Osteoblast (primary cell): ENCODE measurements around the gene MLANA. TPM values are rescaled to one million over a fixed set of nuclear protein-coding genes. Genes with fewer than 3 reads are reported as not detected.

ENCODE experiments used
- DNase-seq: peaks from one replicate; pipeline ENCODE4 v3.0.0; 2011; ENCODE audit warnings: low spot score, mixed read lengths; ENCODE audit not compliant: insufficient read length; ENCODE audit errors: missing footprints
- H2AFZ ChIP-seq: 2 replicates; pipeline ENCODE4 v1.6.0; 2011; ENCODE audit warnings: mild to moderate bottlenecking, low read length
- H3K27ac ChIP-seq: 2 replicates; pipeline ENCODE4 v1.5.1; 2011; ENCODE audit warnings: mild to moderate bottlenecking, low read depth, low read length, moderate library complexity
- H3K27me3 ChIP-seq: 2 replicates; pipeline ENCODE4 v1.6.0; 2012; ENCODE audit warnings: mild to moderate bottlenecking, control low read depth, inconsistent platforms, low read length, moderate library complexity; ENCODE audit not compliant: insufficient read depth
- H3K36me3 ChIP-seq: 2 replicates; pipeline ENCODE4 v1.5.1; 2011; ENCODE audit warnings: mild to moderate bottlenecking, low read length, control low read depth, moderate library complexity; ENCODE audit not compliant: insufficient read depth
- H3K4me1 ChIP-seq: 2 replicates; pipeline ENCODE4 v1.5.1; 2011; ENCODE audit warnings: mild to moderate bottlenecking, low read length, control low read depth, moderate library complexity; ENCODE audit not compliant: insufficient read depth
- H3K4me2 ChIP-seq: 2 replicates; pipeline ENCODE4 v1.6.0; 2011; ENCODE audit warnings: mild to moderate bottlenecking, low read length; ENCODE audit not compliant: insufficient read depth
- H3K4me3 ChIP-seq: fragments of 200-600 bp; sonication (generic); 3 replicates; pipeline ENCODE4 v1.5.1; 2012; ENCODE audit warnings: mild to moderate bottlenecking, low read length, inconsistent platforms; ENCODE audit not compliant: insufficient read depth
- H3K79me2 ChIP-seq: 2 replicates; pipeline ENCODE4 v1.6.0; 2012; ENCODE audit warnings: mild to moderate bottlenecking, low read length, control low read depth, inconsistent platforms; ENCODE audit not compliant: insufficient read depth
- H3K9me3 ChIP-seq: 2 replicates; pipeline ENCODE4 v1.5.1; 2011; ENCODE audit warnings: low read depth, low read length, control low read depth
- H4K20me1 ChIP-seq: 2 replicates; pipeline ENCODE4 v1.6.0; 2012; ENCODE audit warnings: mild to moderate bottlenecking, low read length, control low read depth; ENCODE audit not compliant: insufficient read depth
- CTCF ChIP-seq: IDR thresholded peaks from 2 replicates; pipeline ENCODE4 v1.5.1; 2011; ENCODE audit warnings: mild to moderate bottlenecking, low read depth, low read length, moderate library complexity; ENCODE audit errors: extremely low read depth
- total RNA-seq: library from RNA; depleted of rRNA; stranded (reverse); fragments of >200 nt; gene quantifications from 2 replicates; pipeline ENCODE4 v1.2.3, GENCODE V29; 2012

MLANA gene
- total RNA-seq, 1 donor = not detected

- Histone ChIP-seq H3K4me3 (no peak overlapping the region), H3K36me3 (no peaks in the 10 kb centered on the region), H2AFZ (no peak overlapping the region), H4K20me1 (no peaks in the 10 kb centered on the region), H3K9me3 (no peaks in the 10 kb centered on the region), H3K79me2 (no peaks in the 10 kb centered on the region), H3K27me3 (no peaks in the 10 kb centered on the region), H3K4me2 (no peak overlapping the region), H3K27ac (no peak overlapping the region), H3K4me1 (no peaks in the 10 kb centered on the region)
- DNase-seq = no peak
- TF ChIP-seq CTCF = no peak
These were observed 50.5 kb downstream of the MLANA start for GRCh38 chr9:5941214-5941613.

- Histone ChIP-seq H3K4me2 (no peak overlapping the region), H3K4me3 (no peak overlapping the region), H3K27ac (no peak overlapping the region), H2AFZ (no peak overlapping the region), H3K4me1 (peaks cover 5% of the 10 kb centered on the region), H3K79me2 (no peaks in the 10 kb centered on the region), H3K9me3 (no peaks in the 10 kb centered on the region), H3K27me3 (no peaks in the 10 kb centered on the region), H4K20me1 (no peaks in the 10 kb centered on the region), H3K36me3 (no peaks in the 10 kb centered on the region)
- DNase-seq = no peak
- TF ChIP-seq CTCF = no peak
These were observed 54.4 kb downstream of the MLANA start for GRCh38 chr9:5945112-5945511.

- DNase-seq = no peak
- no peak for TF ChIP-seq CTCF
- no peak overlapping the region for H3K27ac ChIP-seq
- no peak overlapping the region for H3K4me3 ChIP-seq
- H3K79me2 ChIP-seq = no peaks in the 10 kb centered on the region
- H2AFZ ChIP-seq = no peak overlapping the region
- H4K20me1 ChIP-seq = no peaks in the 10 kb centered on the region
- H3K4me2 ChIP-seq = no peak overlapping the region
- H3K4me1 ChIP-seq = peaks cover 5% of the 10 kb centered on the region
- H3K9me3 ChIP-seq = no peaks in the 10 kb centered on the region
- H3K36me3 ChIP-seq = no peaks in the 10 kb centered on the region
- no peaks in the 10 kb centered on the region for H3K27me3 ChIP-seq
These were observed 57.2 kb downstream of the MLANA start for GRCh38 chr9:5947912-5948311.

- Histone ChIP-seq H4K20me1 (peaks cover under 1% of the 10 kb centered on the region), H3K36me3 (no peaks in the 10 kb centered on the region), H2AFZ (no peak overlapping the region), H3K4me1 (peaks cover 5% of the 10 kb centered on the region), H3K4me2 (peak overlapping the region; percentile 71), H3K27ac (no peak overlapping the region), H3K9me3 (no peaks in the 10 kb centered on the region), H3K4me3 (peak overlapping the region; percentile 18), H3K79me2 (peaks cover under 1% of the 10 kb centered on the region), H3K27me3 (no peaks in the 10 kb centered on the region)
- DNase-seq = no peak
- TF ChIP-seq CTCF = no peak
These were observed 58.5 kb downstream of the MLANA start for GRCh38 chr9:5949103-5949699.
